MM.1S (cell line): ENCODE results near the gene HLA-DQA1.

Experiments used
- EZH2 ChIP-seq: fragments of 300-600 bp; sonication (generic); optimal IDR thresholded peaks from 2 replicates; pipeline ENCODE3; 2017; ENCODE audit warnings: low read depth, mild to moderate bottlenecking, antibody characterized with exemption, low read length, mixed read lengths
- TF ChIP-seq, protein P1 (sequence below): fragments of 300-600 bp; sonication (generic); IDR thresholded peaks from 2 replicates; pipeline ENCODE4 v1.5.1; 2016; ENCODE audit warnings: antibody characterized with exemption, low read length, mixed read lengths

DNA sequence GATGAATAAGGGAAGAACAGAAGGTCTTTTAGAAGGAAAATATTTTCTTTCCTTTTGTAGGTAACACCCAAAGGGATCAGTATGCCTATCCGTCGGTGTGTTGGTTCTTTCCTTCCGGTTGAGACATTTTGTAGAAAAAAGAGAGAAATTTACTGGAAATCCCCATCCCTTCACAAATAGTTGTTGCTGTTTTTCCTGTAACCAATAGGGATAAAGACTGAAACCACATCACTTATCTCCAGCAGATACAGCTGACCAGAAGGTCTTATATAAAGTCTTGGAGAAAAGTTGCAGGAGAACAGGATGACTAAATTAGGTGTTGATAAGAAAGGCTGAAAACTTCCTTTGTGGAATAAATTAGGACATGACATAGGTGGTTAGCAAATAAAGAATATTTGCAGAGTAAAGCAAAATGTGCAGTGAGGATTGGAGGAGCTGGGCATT lies 32.8 kb upstream of the HLA-DQA1 start:
- TF ChIP-seq, protein P1, sequence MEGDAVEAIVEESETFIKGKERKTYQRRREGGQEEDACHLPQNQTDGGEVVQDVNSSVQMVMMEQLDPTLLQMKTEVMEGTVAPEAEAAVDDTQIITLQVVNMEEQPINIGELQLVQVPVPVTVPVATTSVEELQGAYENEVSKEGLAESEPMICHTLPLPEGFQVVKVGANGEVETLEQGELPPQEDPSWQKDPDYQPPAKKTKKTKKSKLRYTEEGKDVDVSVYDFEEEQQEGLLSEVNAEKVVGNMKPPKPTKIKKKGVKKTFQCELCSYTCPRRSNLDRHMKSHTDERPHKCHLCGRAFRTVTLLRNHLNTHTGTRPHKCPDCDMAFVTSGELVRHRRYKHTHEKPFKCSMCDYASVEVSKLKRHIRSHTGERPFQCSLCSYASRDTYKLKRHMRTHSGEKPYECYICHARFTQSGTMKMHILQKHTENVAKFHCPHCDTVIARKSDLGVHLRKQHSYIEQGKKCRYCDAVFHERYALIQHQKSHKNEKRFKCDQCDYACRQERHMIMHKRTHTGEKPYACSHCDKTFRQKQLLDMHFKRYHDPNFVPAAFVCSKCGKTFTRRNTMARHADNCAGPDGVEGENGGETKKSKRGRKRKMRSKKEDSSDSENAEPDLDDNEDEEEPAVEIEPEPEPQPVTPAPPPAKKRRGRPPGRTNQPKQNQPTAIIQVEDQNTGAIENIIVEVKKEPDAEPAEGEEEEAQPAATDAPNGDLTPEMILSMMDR = no peak
- TF ChIP-seq EZH2 = no peak
